Urinary bladder (tissue), 4 donors: ENCODE results near the gene MAB21L3. TPM values are rescaled to one million over a fixed set of nuclear protein-coding genes. Genes with fewer than 3 reads are reported as not detected.
A peak's percentile ranks its signal among the peaks of the same experiment; 100 is the strongest.

Source experiments
- DNase-seq: peaks from one replicate; pipeline ENCODE4 v3.0.0-alpha.2; 2015; ENCODE audit errors: extremely low spot score
- H3K27ac ChIP-seq: one replicate; pipeline ENCODE4 v1.5.1; 2013; ENCODE audit warnings: low read depth, mild to moderate bottlenecking, moderate library complexity
- H3K36me3 ChIP-seq: one replicate; pipeline ENCODE4 v1.6.1; 2013; ENCODE audit warnings: mild to moderate bottlenecking, moderate library complexity; ENCODE audit not compliant: insufficient read depth
- H3K4me1 ChIP-seq: one replicate; pipeline ENCODE4 v1.6.1; 2013; ENCODE audit warnings: mild to moderate bottlenecking, moderate library complexity; ENCODE audit not compliant: insufficient read depth
- H3K4me3 ChIP-seq: one replicate; pipeline ENCODE4 v1.5.1; 2013; ENCODE audit warnings: low read depth, low read length
- WGBS: extraction: QIAGEN DNeasy Blood & Tissue Kit; methylation state at CpG from one replicate; pipeline ENCODE4 v1.1.7; 2013; 5-methylcytosine and 5-hydroxymethylcytosine counted together
- polyA plus RNA-seq: library from polyadenylated mRNA; stranded (reverse); fragments of 200-250 nt; gene quantifications from one replicate; pipeline ENCODE4 v1.2.3, GENCODE V29; 2013
- total RNA-seq: library from RNA; depleted of rRNA; stranded (reverse); fragments of >200 nt; gene quantifications from one replicate; pipeline ENCODE4 v1.2.3, GENCODE V29; 2014
- donor health status: healthy with polysubstance abuse.
- donor health status: healthy.

MAB21L3 gene
- total and polyA plus RNA-seq, 2 donors, result 0.76 to 3.2 TPM

DNA sequence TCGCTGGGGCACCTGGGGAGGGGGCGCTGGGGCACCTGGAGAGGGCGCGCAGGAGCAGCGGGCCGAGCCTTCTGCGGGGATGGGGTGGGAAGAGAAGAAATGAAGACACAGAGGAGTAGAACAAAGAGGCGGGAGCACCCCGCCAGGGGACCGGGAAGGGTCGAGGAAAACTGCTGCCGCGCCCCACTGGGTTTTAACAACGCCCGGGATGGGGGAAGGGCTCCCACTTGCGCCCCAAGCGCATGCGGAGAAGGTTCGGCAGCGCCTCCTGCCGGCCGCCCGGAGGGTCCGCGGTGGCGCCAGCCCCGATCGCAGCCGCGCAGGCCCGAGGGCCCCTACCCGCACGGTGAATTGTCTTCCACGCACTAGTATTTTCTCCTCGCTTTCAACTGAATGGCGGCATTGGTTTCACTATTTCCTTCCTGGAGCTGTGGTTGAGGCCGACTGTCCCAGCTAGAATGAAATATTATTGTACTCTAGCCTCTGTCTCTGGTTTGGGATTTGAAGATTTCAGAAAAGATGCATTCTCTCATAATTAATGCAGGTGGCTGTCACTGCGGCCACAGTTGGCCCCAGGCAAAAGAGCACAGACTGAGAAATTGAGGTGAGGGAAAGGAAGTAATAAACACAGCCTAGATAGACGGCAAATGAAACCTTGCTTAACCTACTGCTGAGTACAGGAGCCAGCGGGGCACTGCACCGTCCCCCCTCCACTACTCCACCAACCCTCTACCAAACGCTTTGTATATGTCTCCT lies 57.3 kb downstream of the MAB21L3 start:
- Histone ChIP-seq H3K36me3 (no peaks in the 10 kb centered on the region), H3K4me3 (peak overlapping the region; percentile 64), H3K4me1 (no peaks in the 10 kb centered on the region), H3K27ac (no peak overlapping the region)
- WGBS, result 7% methylated on average over 42 of the region's 42 CpGs
- no peak for DNase-seq

DNA sequence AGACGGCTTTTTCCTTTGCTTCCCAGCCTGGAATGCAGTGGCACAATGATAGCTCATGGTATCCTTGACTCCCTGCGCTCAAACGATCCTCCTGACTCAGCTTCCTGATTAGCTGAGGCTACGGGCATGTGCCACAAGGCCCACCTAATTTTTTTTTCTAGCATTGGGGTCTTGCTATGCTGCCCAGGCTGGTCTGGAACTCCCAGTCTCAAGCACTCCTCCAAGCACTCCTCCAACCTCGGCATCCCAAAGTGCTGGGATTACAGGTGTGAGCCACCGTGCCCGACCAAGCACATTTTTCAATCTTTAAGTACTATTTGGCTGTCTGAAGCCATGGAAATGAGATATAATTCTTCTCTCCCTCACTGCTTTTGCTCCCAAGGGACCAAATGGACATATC lies 58.7 kb downstream of the MAB21L3 start:
- 87% methylated on average over 7 of the region's 7 CpGs for WGBS
- Histone ChIP-seq H3K36me3 (no peaks in the 10 kb centered on the region), H3K4me1 (no peaks in the 10 kb centered on the region), H3K27ac (no peak overlapping the region), H3K4me3 (no peak overlapping the region)
- DNase-seq, result no peak

- H3K4me3 ChIP-seq, result no peak overlapping the region
- H3K36me3 ChIP-seq, result no peaks in the 10 kb centered on the region
- 91% methylated on average over 6 of the region's 6 CpGs for WGBS
- no peak for DNase-seq
- H3K27ac ChIP-seq, result no peak overlapping the region
- H3K4me1 ChIP-seq, result no peaks in the 10 kb centered on the region
These were observed 59.8 kb downstream of the MAB21L3 start for GRCh38 chr1:116170721-116171589.

DNA sequence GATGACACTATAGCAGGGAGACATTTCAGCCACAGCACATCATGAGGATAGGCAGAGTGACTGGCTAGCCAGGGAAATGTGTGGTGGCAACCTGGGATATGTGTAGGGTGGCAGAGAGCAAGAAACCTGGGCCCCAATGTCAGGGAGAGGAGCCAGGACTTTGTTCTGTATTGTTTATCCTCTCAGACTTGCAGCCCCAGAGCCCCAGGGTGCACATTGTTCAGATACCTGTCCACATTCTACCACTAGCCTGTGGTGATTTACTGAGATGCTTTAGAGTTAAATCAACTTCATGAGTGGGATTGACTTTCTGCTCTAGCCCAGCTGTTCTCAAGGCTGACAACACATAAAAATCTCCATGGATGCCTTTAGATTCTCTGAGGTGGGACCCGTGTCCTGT lies 61.5 kb downstream of the MAB21L3 start:
- DNase-seq, result no peak
- Histone ChIP-seq H3K36me3 (no peaks in the 10 kb centered on the region), H3K27ac (no peak overlapping the region), H3K4me1 (no peaks in the 10 kb centered on the region), H3K4me3 (no peak overlapping the region)
- WGBS, result 79% methylated on average over 1 of the region's 1 CpG

- WGBS, result 57% methylated on average over 3 of the region's 3 CpGs
- Histone ChIP-seq H3K4me3 (no peak overlapping the region), H3K27ac (no peak overlapping the region), H3K36me3 (no peaks in the 10 kb centered on the region), H3K4me1 (no peaks in the 10 kb centered on the region)
- no peak for DNase-seq
These were observed 64.4 kb downstream of the MAB21L3 start for GRCh38 chr1:116175611-116176010.

DNA sequence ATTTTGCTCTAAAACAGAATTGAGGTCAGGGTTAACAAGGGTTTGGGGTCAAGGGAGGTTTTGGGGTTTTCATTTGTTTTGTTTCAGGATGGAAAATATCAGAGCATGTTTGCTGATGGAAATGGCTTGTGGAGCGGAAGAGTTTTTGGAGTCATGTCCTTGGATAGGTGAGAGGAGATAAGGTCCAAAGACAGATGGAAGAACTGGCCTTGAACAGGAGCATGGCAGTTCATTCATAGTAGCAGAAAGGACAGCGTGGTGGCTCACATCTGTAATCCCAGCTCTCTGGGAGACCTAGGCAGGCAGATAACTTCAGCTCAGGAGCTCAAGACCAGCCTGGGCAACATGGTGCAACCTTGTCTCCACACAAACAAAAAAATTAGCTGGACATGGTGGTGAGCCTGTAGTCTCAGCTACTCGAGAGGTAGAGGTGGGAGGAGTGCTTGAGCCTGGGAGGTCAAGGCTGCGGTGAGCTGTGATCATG lies 65.1 kb downstream of the MAB21L3 start:
- no peaks in the 10 kb centered on the region for H3K36me3 ChIP-seq
- H3K27ac ChIP-seq, result no peak overlapping the region
- WGBS, result 85% methylated on average over 4 of the region's 4 CpGs
- no peak overlapping the region for H3K4me3 ChIP-seq
- DNase-seq, result no peak
- no peaks in the 10 kb centered on the region for H3K4me1 ChIP-seq

DNA sequence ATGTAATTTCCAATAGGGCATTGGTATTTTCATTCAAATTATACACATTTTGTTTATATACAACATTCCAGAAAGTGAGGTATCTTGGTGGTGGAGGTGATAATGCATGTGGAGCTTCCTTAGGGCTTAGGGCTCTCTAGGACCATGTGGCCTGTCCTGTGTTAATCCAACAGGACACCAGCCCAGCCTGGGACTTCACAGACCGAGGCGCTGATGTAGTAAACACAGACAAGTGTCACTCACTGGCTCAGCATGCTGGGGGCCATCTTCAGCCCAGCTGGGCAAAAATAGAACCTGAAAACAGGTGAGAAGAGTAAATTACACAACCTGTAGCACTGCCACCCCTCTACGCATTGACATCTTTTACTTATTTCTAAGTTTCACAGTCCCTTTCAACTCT lies 66.7 kb downstream of the MAB21L3 start:
- no peak overlapping the region for H3K27ac ChIP-seq
- H3K4me3 ChIP-seq, result no peak overlapping the region
- H3K36me3 ChIP-seq, result no peaks in the 10 kb centered on the region
- no peaks in the 10 kb centered on the region for H3K4me1 ChIP-seq
- DNase-seq, result no peak
- 84% methylated on average over 3 of the region's 3 CpGs for WGBS

DNA sequence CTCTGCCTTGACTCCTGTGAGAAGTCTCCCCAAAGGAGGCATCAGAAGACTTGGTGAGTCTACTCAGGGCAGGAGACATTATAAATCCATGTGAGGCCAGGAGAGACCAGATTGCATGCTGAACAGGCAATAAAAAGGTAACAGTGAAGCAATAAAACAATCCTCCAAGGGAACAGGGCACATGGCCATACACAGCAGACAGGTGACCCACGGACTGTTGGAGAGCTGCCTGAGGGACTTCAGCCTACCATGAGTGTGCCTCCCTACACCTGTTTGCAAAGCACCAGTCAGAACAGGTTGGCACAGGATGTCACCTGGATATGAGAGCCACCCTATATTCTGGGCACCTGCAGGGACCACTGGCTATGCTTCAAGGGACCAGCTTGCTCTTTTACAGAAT lies 67.6 kb downstream of the MAB21L3 start:
- WGBS, result 52% methylated on average over 1 of the region's 1 CpG
- no peaks in the 10 kb centered on the region for H3K36me3 ChIP-seq
- DNase-seq, result no peak
- H3K27ac ChIP-seq, result no peak overlapping the region
- H3K4me3 ChIP-seq, result no peak overlapping the region
- no peaks in the 10 kb centered on the region for H3K4me1 ChIP-seq

GRCh38 chr1:116179419-116179818 lies 68.2 kb downstream of the MAB21L3 start:
- 42% methylated on average over 2 of the region's 2 CpGs for WGBS
- H3K4me1 ChIP-seq, result no peaks in the 10 kb centered on the region
- no peak for DNase-seq
- no peak overlapping the region for H3K27ac ChIP-seq
- H3K36me3 ChIP-seq, result no peaks in the 10 kb centered on the region
- no peak overlapping the region for H3K4me3 ChIP-seq

DNA sequence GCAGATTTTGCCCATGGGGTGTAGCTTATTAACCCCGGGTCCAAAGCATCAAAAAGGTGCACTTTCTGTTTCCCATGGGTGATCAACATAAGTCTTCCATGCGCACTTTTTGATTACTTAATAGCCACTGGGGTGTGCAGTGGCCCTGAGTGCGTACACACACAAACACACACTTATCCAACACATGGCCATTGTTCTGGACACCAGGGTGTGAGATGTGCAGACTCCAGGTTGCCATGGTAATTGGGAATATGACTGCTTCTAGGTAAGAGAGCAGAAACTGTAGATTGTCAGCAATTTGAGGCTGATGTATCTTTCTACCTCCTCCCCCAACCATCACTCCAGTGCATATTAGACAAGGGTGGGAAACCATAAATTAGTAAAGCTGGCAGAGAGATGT lies 68.8 kb downstream of the MAB21L3 start:
- no peak overlapping the region for H3K27ac ChIP-seq
- WGBS, result 70% methylated on average over 3 of the region's 3 CpGs
- H3K4me3 ChIP-seq, result no peak overlapping the region
- DNase-seq, result no peak
- no peaks in the 10 kb centered on the region for H3K36me3 ChIP-seq
- H3K4me1 ChIP-seq, result no peaks in the 10 kb centered on the region

DNA sequence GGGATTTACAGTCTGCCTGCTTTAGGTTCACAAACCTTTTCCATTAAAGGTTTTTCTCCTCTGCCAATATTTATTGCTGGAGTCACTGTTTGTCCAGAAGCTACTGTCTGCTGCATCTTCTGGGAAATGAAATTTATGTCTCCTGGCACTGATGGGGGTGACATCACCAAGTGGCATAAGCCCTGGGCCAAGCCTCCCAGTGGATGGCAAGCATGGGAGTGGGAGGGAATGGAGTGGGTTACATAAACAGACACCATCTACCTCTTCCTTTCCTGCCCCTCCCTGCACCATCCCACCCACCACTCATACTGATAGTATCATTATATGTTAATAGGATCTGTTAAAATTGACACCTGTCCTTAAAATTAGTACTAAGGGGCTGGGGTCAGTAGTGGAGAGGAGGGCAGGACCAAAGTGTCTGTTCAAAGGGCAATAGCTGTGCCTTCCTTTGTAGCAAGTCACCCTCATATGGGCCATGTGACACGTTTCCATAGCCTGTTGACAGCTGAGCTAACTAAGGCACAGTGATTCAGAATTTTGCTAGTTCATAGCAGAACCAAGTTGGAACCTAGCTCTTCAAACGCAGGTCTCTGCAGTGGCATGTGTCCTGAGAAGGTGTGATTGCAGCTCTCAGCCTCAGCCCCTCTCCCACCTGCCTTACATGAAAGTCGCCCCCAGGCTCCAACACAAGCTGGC lies 71.0 kb downstream of the MAB21L3 start:
- H3K4me3 ChIP-seq, result no peak overlapping the region
- no peak overlapping the region for H3K27ac ChIP-seq
- H3K36me3 ChIP-seq, result no peaks in the 10 kb centered on the region
- no peaks in the 10 kb centered on the region for H3K4me1 ChIP-seq
- 77% methylated on average over 3 of the region's 3 CpGs for WGBS
- DNase-seq, result no peak
